Measurements from ENCODE around the gene RSRP1.
"Not testable (repeated sequence)": the region's sequence is repeated elsewhere in the genome, so short reads cannot be mapped to it uniquely, and the experiment has no call there.

RSRP1 gene

DNA sequence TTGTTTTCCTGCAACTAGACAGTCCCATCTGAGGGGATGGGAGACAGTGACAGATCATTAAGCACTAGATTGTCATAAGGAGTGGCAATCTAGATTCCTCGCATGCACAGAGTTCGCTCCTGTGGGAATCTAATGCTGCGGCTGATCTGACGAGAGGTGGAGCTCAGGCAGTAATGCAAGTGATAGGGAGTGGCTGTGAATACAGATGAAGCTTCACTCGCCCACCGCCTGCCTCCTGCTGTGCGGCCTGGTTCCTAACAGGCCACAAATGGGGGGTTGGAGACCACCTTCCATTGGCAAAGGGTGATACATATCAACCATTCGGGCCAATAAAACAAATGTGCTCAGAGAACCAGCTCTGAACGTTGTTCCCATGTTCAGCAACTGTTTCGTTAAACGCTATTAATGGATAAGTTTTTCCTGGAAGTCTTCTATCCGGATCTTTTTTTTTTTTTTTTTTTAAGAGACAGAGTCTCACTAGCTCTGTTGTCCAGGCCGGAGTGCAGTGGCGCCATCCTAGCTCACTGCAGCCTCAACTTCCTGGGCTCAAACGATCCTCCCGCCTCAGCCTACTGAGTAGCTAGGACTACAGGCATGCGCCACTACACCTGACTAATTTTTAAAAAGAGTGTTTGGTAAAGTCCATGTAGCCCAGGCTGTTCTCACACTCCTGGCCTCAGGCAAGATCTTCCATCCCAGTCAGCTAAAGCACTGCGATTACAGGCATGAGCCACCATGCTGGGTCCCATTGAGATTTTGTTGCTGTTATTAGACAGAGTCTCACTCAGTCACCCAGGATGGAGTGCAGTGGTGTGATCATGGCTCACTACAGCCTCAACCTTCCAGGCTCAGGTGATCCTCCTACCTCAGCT lies 8.7 kb upstream of the RSRP1 start:
- DNase-seq = no peak

GRCh38 chr1:25253911-25254310 lies 6.7 kb upstream of the RSRP1 start:
- no peak for DNase-seq

- DNase-seq = no peak
These were observed 838 bp upstream of the RSRP1 start for GRCh38 chr1:25247829-25248754.

DNA sequence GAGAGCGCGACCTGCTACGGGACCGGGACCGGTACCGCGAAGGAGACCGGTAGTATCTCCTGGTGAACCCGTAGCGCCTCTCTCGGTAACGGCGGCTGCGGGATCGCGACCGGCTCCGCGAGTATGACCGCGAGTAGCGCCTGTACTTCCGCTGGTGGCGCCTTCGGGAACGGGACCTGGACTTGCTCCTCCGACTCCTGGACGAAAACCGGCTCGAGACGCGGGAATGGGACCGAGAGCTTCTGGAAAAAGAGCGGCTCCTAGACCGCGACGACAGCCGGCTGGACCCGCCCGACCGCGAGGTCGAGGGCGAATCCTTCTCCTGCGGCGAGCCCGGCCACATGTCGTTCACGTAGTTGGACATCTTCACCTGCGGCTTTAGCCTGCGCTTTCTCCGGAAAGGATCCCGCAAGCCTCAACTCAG lies 642 bp downstream of the RSRP1 start:
- no peak for DNase-seq

- no peak for DNase-seq
These were observed 1.2 kb downstream of the RSRP1 start for GRCh38 chr1:25245809-25246599.

DNA sequence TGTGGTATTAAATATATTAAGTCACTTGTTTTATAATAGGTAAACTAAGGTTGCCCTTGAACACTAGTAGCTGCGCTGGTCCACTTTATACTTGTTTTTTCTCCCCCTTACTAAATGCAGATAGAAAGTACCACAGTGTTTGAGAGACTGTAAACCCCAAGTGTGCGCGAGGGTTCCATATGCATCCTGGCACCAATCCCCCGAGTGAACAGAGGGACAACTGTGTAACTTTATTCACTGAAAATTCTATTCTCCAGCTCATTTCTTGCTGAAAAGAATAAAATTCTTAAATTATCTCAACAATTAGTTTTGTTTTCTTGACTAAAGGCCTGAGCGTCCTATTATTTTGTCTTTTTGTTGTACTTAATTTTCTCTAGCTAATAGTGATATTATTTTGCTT lies 1.9 kb downstream of the RSRP1 start:
- no peak for DNase-seq

- no peak for DNase-seq
These were observed 3.3 kb downstream of the RSRP1 start for GRCh38 chr1:25243907-25244306.

GRCh38 chr1:25239681-25240541 lies 7.3 kb downstream of the RSRP1 start:
- DNase-seq = peak; percentile 82

- no peak for DNase-seq
These were observed 9.2 kb downstream of the RSRP1 start for GRCh38 chr1:25238046-25238445.

GRCh38 chr1:25236261-25236660 lies 11.0 kb downstream of the RSRP1 start:
- DNase-seq = not testable (repeated sequence)

- not testable (repeated sequence) for DNase-seq
These were observed 11.8 kb downstream of the RSRP1 start for GRCh38 chr1:25235411-25235810.

GRCh38 chr1:25232866-25233784 lies 14.1 kb downstream of the RSRP1 start:
- DNase-seq = no peak

- DNase-seq = peak; percentile 80
These were observed 15.0 kb downstream of the RSRP1 start, which contains the start of gene SYF2 for GRCh38 chr1:25232027-25232865. Gene SYF2, minus strand, starts transcription at chr1:25232502. Its CDS starts 35 bp downstream, at chr1:25232467.

DNA sequence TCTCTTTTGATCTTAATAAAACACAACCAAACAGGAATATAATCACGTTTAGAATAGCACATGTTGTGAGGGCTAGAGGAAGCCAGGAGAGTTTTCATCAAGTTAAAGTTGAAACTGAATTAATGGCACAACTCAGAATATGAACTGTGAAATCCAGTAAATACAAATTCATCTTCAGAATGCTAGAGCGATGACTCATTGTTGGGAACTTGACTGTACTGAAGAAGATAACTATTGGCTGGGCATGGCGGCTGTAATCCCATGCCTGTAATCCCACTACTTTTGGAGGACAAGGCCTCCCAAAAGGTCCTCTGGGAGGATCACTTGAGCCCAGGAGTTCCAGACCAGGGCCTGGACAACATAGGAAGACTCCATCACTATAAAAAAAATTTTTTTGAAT lies 23.8 kb downstream of the RSRP1 start:
- no peak for DNase-seq

DNA sequence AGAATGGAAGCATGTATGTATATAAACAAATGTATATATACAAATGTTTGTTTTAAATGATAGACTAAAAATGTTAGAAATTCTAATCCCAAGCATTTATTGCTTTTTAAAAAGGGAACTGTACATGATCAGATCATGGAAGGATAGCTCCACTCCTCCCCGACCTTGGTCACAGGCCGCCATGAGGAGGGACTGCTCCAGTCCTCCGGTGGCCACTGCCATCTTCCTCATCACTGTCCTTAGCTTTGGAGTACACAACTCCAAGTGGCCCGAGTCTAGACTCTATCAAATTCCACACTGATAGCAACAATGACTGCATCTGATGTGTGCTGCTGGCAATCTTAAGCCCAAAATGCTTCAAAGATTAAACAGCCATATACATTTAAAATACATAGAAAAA lies 24.6 kb downstream of the RSRP1 start:
- no peak for DNase-seq

GRCh38 chr1:25220666-25221065 lies 26.6 kb downstream of the RSRP1 start:
- DNase-seq = no peak

- DNase-seq = no peak
These were observed 27.5 kb downstream of the RSRP1 start for GRCh38 chr1:25219661-25220251.

GRCh38 chr1:25217598-25218232 lies 29.5 kb downstream of the RSRP1 start:
- no peak for DNase-seq

- DNase-seq = no peak
These were observed 30.2 kb downstream of the RSRP1 start for GRCh38 chr1:25217015-25217414.
